DMS79 treated with DMSO at 0.1 percent for 48 hours (cell line): Measurements from ENCODE around the gene TMEM91.
"Not testable (repeated sequence)": the region's sequence is repeated elsewhere in the genome, so short reads cannot be mapped to it uniquely, and the experiment has no call there.

Experiments
- DNase-seq: peaks from one replicate; lab custom pipeline; 2025; lab: John Stamatoyannopoulos, UW

The TMEM91 gene

DNA sequence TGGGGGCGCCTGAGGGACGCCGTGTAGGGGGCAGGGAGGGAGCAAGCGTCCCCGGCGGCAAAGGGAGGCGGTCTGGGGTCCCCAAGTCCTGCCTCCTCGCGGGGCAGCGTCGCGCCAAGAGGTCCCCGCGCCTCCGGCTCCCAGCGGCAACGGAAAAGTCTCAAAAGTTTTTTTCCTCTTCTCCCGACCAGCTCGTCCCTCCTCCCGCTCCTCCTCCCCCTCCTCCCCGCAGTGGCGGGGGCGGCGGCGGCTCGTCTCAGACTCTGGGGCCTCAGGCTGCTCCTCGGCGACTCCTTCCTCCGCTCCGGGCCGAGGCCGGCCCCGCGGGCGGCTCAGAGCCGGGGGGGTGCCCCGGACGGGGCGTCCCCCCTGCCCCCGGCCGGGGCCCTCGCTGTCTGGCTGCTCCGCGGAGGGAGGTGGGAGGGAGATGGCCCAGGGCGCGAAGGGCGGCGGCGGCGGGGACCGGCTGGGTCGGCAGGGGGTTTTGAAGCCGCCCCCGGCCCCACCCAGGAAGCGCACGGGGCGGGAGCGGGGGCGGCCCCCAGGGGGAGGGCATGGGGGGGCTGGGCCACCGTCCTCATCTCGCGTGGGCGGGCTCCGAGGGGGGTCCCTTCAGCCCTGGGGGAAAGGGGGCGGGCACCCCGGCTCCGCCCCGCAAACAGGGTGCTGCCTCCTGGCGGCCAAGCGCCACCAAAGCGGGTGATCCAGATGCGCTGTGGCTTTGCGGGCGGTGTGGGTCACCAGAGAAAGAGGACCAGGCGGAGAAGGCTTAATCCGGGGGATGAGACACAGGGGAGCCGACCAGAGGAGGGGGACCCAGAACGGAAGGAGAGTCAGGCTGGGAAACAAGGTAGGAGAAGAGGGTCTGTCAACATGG lies 22.6 kb upstream of the TMEM91 start, which contains the start of gene TGFB1:
Gene TGFB1, minus strand, starts transcription at position 457 of the 877 bp plus-strand sequence. CDS start 878 bp downstream, outside the sequence.
- peak; percentile 7 for DNase-seq

DNA sequence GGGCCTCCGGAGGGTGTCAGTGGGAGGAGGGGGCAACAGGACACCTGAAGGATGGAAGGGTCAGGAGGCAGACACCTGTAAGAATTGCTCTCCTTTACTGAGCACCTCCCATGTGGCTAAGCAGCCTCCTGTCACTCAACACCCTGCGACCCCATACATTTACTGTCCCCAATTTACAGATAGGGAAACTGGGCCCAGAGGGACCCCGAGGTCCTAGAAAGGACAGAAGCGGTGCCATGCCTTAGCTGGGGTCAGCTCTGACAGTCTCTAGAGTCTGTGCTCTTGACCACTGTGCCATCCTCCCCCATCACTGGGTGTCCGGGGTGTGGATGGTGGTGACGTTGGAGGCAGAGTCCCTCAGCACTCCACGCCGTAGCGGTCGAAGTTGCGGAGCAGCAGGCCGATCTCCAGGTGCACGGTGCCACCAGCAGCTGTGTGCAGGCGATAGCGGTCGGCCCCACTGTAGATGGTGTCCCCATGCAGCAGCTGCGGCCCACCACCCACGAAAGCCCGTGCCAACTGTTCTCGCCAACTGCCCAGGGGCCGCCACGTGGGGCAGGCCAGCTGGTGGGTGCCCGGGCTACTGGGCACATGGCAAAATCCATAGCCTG lies 21.9 kb upstream of the TMEM91 start:
- no peak for DNase-seq

DNA sequence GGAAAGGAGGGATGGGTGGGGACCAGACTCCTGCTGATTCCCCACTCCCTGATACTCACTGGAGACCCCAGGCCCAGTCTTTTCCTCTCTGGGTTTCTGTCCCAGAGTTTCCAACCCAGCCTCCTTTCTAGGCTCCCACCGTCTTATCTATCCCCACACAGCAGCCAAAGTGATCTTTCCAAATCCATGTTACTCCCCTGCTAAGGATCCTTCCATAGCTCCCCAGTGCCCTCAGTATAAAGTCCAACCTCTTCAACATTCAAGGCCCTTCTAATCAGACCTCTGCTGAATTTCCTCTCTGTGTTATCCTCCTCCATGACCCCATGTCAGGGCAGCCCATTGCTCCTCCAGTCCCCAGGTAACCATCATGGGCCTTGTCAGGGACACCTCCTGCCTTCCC lies 21.3 kb upstream of the TMEM91 start:
- no peak for DNase-seq

DNA sequence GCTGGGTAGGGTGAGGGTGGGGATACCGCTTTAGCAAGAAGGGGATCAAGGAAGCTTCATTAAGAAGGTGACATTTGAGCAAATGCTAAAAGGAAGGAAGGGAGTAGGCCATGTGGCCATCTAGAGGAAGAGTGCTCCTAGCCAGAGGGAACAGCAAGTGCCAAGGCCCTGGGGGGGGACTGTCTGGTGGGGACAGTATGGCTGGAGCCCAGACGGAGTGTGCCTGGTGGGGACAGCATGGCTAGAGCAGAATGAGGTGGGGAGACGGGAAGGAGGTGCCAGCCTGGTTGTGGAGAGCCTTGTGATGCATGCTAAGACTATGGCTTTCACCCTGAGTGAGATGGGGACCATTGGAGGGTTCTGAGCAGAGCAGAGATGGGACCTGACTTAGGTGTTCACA lies 20.5 kb upstream of the TMEM91 start:
- DNase-seq, result no peak

DNA sequence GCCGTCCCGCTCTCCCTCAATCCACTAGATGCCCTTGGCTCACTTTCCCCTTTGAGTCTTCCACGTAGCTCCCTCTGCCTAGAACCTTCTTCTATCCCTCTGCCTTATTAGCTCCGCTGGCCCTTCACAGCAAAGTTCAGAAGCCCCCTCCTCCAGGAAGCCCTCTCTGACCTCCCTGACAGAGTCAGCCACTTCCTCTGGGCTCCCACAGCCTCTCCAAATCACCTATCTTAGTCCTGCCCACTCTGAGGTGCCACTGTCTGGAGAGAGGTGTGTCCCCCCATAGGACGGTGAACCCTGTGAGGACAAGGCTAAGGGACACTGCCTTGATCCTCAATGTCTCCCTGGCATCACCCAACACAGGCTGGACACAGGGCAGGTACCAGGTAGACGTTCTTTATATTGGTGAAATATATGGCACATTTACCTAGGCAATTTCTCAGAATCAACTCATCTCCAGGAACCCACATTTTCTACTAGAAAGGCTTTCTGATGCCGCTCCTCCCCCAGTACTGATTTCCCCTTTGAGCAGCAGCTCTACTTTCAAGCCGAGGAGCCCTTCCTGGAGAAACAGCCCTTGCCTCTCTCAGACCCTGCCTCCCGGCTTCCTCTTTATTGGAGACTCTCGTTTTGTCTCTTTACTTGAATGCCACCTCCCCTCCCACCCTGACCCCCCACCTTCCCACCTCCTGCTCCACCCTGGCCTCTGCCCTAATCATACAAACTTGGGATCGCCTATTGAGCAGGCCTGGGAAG lies 19.2 kb upstream of the TMEM91 start:
- DNase-seq, result no peak

DNA sequence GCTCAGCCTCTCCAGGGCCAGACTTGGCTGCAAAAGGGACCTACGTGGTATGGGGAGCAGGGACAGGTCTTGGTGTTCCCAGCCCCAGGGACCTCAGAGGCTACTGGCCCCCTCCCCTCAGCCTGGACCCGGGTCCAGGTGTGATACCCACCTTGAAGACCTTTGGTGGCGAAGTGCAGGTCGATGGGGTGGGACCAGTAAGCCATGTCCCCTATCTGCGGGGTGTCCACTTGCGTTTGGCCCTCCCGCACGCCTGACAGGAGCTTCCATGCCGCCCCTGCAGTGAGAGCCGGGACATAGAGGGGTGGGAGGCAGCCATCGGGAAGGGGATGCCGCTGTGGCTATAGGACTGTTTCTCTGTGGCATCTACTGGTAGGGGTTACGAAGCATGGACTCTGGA lies 18.6 kb upstream of the TMEM91 start:
- DNase-seq, result no peak

DNA sequence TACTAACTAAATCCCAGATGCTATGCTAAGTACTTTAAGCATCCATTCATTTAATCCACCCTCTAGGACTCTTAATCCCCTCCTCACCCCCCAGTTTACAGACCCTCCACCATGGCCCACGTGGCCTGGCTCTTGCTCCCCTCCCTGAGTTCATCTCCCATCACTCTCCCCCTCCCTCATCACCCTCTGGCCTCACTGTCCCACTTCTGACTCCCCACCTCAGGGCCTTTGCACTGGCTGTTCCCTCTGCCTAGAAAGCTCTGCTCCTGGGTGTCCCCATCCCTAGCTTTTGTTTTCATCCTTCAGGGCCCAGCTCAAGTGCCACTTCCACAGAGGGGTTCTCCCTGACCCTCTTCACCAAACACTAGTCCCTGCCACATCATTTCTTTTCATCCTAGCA lies 16.6 kb upstream of the TMEM91 start:
- no peak for DNase-seq

DNA sequence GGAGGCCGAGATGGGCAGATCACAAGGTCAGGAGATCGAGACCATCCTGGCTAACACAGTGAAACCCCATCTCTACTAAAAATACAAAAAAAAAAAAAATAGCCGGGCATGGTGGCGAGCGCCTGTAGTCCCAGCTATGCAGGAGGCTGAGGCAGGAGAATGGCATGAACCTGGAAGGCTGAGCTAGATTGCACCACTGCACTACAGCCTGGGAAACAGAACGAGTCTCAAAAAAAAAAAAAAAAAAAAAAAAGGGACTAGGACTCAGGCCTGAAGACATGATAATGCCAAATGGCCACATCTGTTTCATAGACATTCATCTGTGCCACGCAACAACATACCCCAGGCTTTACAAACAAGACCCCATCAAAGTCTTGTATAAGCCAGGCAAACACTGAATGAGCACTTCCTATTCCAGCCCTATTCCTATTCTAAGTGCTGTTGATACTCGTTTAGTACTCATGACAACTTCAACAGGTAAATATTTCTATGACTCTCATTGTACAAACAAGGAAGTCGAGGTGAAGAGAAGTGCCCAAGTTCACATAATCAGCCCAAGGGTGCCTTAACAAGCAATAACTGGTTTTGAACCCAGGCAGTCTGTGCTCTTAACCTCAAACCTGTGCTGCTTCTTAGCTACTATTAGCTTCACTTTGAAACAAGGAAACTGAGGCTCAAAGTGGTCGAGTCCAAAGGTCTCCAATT lies 14.0 kb upstream of the TMEM91 start:
- DNase-seq, result no peak

DNA sequence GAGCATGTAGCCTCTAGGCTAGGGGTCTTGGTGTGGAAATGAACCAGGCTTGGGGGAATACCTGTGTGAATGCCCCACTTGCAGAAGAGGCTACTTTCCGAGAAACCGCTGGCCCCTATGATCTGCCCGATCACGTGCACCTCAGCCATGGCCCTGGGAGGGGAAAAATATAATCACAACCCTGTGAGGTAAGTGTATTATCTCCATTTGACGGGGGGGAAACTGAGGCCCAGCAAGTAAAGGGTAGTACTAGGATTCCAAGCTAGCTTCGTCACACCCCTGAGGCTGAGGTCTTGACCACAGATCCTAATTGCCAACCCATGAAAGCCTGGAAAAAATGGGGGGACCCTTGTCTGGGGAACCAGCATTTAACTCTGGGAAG lies 13.0 kb upstream of the TMEM91 start:
- DNase-seq, result no peak

DNA sequence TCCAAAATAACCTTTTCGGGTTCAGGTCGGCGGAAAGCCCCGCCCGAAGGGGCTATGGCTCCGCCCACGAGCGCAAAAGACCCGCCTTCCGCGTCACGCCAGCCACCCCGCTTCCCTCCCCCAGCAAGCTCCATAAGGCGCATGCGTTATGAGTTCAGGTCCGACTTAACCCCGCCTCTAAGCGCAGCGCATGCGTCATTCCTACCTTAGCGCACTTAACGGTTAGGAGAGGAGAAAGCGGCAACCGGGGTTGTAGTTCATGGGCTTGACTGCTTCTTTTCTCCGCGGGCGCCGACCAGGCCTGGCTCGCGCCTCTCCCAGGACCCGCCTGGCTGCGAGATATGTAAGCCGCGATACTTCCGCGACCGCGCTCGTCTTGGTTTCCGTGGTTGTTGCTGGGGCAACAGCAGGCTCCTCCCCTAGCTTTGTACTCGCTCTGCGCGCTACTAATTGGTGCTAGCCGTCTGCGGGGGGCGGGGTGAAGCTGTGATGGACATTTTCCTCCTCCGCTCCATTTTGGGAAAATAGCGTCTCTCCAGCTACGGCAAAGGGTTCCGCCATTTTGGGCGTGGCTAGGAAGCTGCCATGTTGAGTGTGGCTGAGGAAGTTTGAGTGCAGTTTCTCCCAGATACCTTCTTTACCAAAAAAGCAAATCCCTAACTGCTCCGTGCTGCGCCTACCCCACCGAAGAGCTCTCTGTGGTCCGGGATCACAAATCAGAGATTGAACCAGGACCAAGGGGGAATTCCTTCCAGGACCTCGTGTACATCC lies 12.4 kb upstream of the TMEM91 start, which contains the start of gene B9D2:
Gene B9D2, minus strand, starts transcription at position 397 of the 771 bp plus-strand sequence. CDS start 630 bp downstream, outside the sequence.
- DNase-seq, result peak; percentile 98

DNA sequence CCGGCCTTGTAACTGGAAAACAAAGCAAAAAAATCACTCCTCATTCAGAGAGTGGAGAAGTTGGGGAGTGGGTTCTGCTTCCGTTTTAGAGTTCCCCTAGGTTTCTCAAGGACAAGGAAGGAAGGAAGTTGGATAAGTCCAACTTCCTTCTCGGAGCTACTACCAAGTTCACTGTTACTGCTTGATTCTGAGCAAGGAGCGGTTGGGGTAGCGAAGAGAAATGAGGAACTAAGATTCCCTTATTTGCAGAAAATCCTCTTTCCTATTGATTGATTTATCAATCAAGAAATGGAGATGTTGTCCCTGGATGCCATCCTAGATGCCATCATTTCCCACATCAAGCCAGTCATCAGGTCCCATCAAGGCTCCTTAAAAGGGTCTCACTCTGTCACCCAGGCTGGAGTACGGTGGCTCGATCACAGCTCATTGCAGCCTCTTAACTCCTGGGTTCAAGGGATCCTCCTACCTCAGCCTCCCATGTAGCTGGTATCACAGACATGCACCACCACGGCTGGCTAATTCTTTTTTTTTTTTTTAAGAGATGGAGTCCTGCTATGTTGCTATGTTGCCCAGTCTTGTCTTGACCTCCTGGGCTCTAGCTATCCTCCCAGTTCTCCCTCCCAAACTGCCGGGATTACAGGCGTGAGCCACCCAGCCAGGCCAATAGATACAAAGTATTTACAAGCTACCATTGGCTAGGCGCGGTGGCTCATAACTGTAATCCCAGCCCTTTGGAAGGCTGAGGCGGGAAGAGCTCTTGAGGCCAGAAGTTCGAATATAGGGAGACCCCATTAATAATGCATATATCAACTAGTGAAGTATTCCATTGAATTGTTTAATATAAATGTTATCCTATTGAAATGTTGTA lies 11.6 kb upstream of the TMEM91 start:
- no peak for DNase-seq

DNA sequence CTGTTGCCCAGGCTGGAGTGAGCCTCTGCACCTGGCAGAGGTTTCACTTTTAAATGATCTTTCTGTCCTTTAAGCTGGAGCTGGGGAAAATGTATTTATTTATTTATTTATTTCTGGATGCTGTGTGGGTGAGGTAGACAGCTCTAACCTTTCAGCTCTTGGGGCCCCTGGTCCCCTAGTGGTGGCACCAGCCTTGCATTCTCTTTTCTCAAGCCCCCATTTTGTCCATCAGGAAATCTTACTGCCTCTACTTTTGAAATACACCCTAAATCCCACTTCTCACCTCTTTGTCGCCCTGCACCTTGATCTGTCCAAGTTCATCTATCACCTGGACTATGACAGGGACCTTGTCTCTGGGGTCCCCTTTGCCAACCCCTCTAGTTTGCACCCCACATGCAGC lies 10.2 kb upstream of the TMEM91 start:
- DNase-seq, result no peak

DNA sequence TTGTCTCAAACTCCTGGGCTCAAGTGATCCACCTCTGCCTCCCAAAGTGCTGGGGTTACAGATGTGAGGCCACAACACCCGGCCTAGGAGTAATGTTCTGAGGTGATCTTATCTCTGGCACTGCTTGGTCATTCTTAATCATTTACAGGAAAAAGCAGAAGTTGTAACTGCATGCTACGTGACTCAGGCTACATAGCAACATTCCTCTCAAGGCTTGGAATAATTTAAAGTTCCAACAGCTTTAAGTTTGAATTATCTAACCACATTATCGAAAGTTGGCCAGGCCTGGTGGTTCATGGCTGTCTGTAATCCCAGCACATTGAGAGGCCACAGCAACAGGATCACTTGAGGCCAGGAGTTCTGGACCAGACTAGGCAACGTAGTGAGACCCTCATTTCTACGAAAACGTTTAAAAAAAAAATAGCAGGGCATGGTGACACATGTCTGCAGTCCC lies 8.5 kb upstream of the TMEM91 start:
- DNase-seq, result no peak

DNA sequence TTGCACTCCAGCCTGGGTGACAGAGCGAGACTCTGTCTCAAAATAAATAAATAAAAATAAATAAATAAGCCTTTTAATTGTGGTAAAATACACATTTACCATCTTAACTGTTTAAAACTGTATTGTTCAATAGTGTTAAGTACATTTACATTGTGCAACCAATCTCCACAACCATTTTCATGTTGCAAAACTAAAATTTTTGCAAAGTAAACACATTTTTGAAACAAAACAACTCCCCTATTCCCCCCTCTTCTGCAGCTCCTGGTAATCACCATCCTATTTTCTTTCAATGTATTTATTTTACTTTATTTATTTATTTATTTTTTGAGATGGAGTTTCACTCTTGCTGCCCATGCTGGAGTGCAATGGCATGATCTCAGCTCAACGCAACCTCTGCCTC lies 6.6 kb upstream of the TMEM91 start:
- DNase-seq, result no peak

DNA sequence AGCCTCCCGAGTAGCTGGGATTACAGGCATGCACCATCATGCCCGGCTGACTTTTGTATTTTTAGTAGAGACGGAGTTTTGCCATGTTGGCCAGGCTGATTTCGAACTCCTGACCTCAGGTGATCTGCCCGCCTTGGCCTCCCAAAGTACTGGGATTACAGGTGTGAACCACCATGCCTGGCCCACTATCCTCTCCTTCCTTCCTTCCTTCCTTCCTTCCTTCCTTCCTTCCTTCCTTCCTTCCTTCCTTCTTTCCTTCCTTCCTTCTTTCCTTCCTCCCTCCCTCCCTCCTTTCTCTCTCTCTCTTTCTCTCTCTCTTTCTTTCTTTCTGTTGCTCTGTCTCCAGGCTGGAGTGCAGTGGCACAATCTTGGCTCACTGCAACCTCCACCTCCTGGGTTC lies 5.2 kb upstream of the TMEM91 start:
- not testable (repeated sequence) for DNase-seq

DNA sequence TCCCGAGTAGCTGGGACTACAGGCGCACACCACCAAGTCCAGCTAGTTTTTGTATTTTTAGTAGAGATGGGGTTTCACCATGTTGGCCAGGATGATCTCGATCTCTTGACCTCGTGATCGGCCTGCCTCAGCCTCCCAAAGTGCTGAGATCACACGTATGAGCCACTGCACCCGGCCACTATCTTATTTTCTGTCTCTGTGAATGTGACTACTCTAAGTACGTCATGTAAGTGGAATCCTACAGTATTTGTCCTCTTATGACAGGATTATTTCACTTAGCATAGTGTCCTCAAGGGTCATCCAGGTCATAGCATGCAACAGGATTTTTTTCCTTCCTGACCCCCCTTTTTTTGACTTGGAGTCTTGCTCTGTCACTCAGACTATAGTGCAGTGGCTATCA lies 4.8 kb upstream of the TMEM91 start:
- DNase-seq, result no peak

DNA sequence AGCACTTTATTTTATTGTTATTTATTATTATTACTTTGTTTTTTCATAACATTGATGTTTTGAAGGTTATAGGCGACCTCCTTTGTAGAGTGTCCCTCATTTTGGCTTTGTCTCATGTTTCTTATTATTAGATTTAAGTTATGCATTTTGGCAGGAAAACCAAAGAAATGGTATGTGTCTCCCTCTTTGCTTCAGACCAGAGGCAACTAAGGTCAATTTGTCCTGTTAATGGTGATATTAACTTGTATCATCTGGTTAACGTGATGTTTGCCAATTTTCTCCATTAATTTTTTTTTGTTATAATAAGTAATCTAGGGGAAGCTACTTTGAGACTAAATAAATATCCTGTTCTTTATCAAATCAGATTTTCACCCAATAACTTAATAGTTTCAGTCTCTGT lies 3.8 kb upstream of the TMEM91 start:
- DNase-seq, result no peak

DNA sequence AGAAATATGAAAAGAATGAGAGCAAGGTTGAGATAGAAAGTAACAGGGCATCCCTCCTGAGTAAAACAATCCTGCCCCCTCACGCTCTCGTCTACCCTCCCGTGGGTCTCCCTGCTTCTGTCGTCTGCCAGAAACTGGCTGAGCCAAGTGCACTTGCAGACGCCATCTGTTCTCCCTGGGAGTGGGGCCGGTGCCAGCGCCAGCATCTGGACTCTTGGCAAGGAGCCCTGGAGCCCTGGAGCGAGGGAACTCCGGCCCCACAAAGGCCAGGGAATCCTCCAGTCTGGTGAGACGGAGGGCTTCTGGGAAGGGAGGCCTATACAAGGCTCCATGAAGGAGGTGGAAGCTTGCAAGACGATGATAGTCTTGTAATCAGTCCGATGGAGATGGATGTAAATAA lies 2.3 kb upstream of the TMEM91 start:
- peak; percentile 96 for DNase-seq

DNA sequence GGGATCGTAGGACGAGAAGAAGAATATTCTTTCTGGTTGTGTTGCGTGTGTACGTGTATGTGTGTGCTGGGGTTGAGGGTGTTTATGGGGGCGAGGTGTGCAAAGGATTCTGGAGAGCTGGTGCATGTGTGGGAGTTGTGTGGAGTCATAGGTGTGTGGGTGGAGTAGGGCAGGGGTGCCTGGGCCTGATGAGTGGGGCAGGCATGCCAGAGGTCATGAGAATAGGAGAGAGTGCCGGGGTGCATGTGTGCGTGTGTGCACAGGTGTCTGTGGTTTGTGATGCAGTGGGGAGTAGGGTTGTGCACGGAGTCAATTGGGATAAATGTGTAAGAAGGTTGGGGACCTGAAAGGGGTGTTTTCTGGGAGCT lies 649 bp downstream of the TMEM91 start:
- DNase-seq, result no peak

DNA sequence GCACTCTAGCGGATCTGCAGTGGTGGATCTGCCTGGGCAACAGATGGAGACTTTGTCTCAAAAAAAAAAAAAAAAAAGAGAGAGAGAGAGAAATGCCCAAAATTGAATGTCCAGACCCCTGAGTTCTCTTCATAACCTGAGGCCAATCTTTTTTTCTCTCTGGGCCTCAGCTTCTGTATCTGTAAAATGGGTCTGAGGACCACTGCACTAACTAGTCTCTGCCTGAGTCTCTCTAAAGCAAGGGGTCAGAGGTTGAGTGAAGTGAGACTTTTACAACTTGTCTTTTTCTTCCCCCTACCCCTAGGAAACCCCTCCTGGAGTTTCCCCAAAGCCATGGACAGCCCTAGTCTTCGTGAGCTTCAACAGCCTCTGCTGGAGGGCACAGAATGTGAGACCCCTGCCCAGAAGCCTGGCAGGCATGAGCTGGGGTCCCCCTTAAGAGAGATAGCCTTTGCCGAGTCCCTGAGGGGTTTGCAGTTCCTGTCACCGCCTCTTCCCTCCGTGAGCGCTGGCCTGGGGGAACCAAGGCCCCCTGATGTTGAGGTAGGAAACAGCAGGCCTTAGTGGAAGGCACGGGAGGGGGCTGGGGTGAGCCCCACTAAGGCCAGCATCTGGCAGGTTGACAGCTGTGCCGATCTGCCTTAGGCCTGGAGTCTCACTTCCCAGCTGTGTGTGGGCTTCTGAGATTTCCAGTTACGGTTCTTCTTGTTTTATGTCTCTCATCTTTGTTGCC lies 1.8 kb downstream of the TMEM91 start:
- DNase-seq, result no peak
